Uterus (tissue), 4 donors: ENCODE data around the gene TNFAIP2. TPM values are rescaled to one million over a fixed set of nuclear protein-coding genes. Genes with fewer than 3 reads are reported as not detected.

Experiments used
- DNase-seq, 2 donors: peaks; one replicate each; pipeline ENCODE4 v3.0.0-alpha.2; 2019 to 2020
- H3K27ac ChIP-seq, 2 donors: fragments of 200-600 bp; sonication (generic); 1 replicate in 1 of 2; 2 replicates in 1 of 2; pipeline ENCODE4 v1.5.1; 2016 to 2018
- H3K27me3 ChIP-seq, 2 donors: fragments of 200-600 bp; sonication (generic); one replicate each; pipeline ENCODE4 v1.5.1; 2018 to 2019; ENCODE audit warnings: control low read depth in 1 of 2
- H3K36me3 ChIP-seq, 2 donors: fragments of 200-600 bp; sonication (generic); one replicate each; pipeline ENCODE4 v1.5.1; 2019; ENCODE audit warnings: control low read depth in 1 of 2
- H3K4me1 ChIP-seq, 2 donors: fragments of 200-600 bp; sonication (generic); one replicate each; pipeline ENCODE4 v1.5.1; 2018 to 2019; ENCODE audit warnings: control low read depth in 1 of 2
- H3K4me3 ChIP-seq, 2 donors: fragments of 200-600 bp; sonication (generic); 1 replicate in 1 of 2; 2 replicates in 1 of 2; pipeline ENCODE4 v1.5.1; 2018 to 2019; ENCODE audit warnings: mild to moderate bottlenecking in 1 of 2
- H3K9me3 ChIP-seq, 2 donors: fragments of 200-600 bp; sonication (generic); one replicate each; pipeline ENCODE4 v1.5.1; 2019; ENCODE audit warnings: control low read depth in 1 of 2
- CTCF ChIP-seq, 4 experiments: fragments of 200-600 bp in 2 of 4; fragments of 450-650 bp in 2 of 4; sonication (generic) in 2 of 4; IDR thresholded peaks; one replicate each; pipeline ENCODE4 v1.5.1; 2016 to 2019; ENCODE audit warnings: antibody characterized with exemption in 4 of 4, mild to moderate bottlenecking in 2 of 4, moderate library complexity in 1 of 4
- POLR2A ChIP-seq, 2 donors: fragments of 450-650 bp; IDR thresholded peaks; one replicate each; pipeline ENCODE4 v1.6.1; 2016; ENCODE audit warnings: antibody characterized with exemption in 2 of 2, mild to moderate bottlenecking in 1 of 2, moderate library complexity in 1 of 2
- intact Hi-C: fragments of 100-400 bp; cut with DNase I; formaldehyde crosslinking; loops from one replicate; pipeline ENCODE4 v1.15.1; 2023; ENCODE audit warnings: low total_unique reads
- total RNA-seq, 4 donors: library from RNA; depleted of rRNA in 3 of 4; stranded (reverse); fragments of >200 nt in 3 of 4; gene quantifications; one replicate each; pipeline versions ENCODE4 v1.1.0 to v1.2.4, GENCODE V29; 2014 to 2023
- donor health status: DM: yes; HTN: yes; CAD: no.

The TNFAIP2 gene
- total RNA-seq, 4 donors from 2014 or later: 29.4 to 81.4 (median 60.6) TPM

- no peaks in the 10 kb centered on the region for H3K27me3 ChIP-seq
- no peaks in the 10 kb centered on the region for H3K9me3 ChIP-seq
- no peak overlapping the region for H3K27ac ChIP-seq
- TF ChIP-seq CTCF (IDR thresholded peaks at IDR 0.05) (no peak), POLR2A (IDR thresholded peaks at IDR 0.05) (no peak)
- peaks cover 0 to 4% of the 10 kb centered on the region in 2 donors for H3K4me1 ChIP-seq
- H3K4me3 ChIP-seq: no peak overlapping the region
- DNase-seq: no peak
- intact Hi-C loops: no loop called here
- no peaks in the 10 kb centered on the region for H3K36me3 ChIP-seq
Measured at GRCh38 chr14:103086771-103087342, 36.4 kb upstream of the TNFAIP2 start.

- TF ChIP-seq CTCF (IDR thresholded peaks at IDR 0.05): no peak
- TF ChIP-seq POLR2A (IDR thresholded peaks at IDR 0.05): no peak
- intact Hi-C loops: no loop called here
- no peaks in the 10 kb centered on the region for H3K27me3 ChIP-seq
- DNase-seq: no peak
- H3K27ac ChIP-seq: no peak overlapping the region
- H3K4me3 ChIP-seq: no peak overlapping the region
- no peaks in the 10 kb centered on the region for H3K9me3 ChIP-seq
- H3K36me3 ChIP-seq: no peaks in the 10 kb centered on the region
- peaks cover 0 to 4% of the 10 kb centered on the region in 2 donors for H3K4me1 ChIP-seq
Measured at GRCh38 chr14:103087343-103087835, 35.9 kb upstream of the TNFAIP2 start.

- Histone ChIP-seq H3K4me1 (peaks cover 0 to 4% of the 10 kb centered on the region in 2 donors), H3K27me3 (no peaks in the 10 kb centered on the region), H3K27ac (no peak overlapping the region), H3K4me3 (no peak overlapping the region), H3K9me3 (no peaks in the 10 kb centered on the region), H3K36me3 (no peaks in the 10 kb centered on the region)
- no peak for DNase-seq
- TF ChIP-seq CTCF (IDR thresholded peaks at IDR 0.05) (no peak), POLR2A (IDR thresholded peaks at IDR 0.05) (no peak)
- intact Hi-C loops: no loop called here
Measured at GRCh38 chr14:103088921-103089320, 34.3 kb upstream of the TNFAIP2 start.

GRCh38 chr14:103089386-103090335 is 33.6 kb upstream of the TNFAIP2 start:
- TF ChIP-seq POLR2A (IDR thresholded peaks at IDR 0.05): no peak
- no peak for TF ChIP-seq CTCF (IDR thresholded peaks at IDR 0.05)
- intact Hi-C loops: no loop called here
- no peak overlapping the region for H3K4me3 ChIP-seq

GRCh38 chr14:103090481-103091020 is 32.7 kb upstream of the TNFAIP2 start:
- intact Hi-C loops: no loop called here

More at GRCh38 chr14:103089386-103090335, 33.6 kb upstream of the TNFAIP2 start:
- DNase-seq: no peak
- Histone ChIP-seq H3K9me3 (no peaks in the 10 kb centered on the region), H3K4me1 (no peaks in the 10 kb centered on the region), H3K27ac (no peak overlapping the region), H3K36me3 (no peaks in the 10 kb centered on the region), H3K27me3 (no peaks in the 10 kb centered on the region)

More at GRCh38 chr14:103090481-103091020, 32.7 kb upstream of the TNFAIP2 start:
- Histone ChIP-seq H3K9me3 (no peaks in the 10 kb centered on the region), H3K4me3 (no peak overlapping the region), H3K4me1 (no peaks in the 10 kb centered on the region), H3K27ac (no peak overlapping the region), H3K27me3 (no peaks in the 10 kb centered on the region), H3K36me3 (no peaks in the 10 kb centered on the region)
- TF ChIP-seq POLR2A (IDR thresholded peaks at IDR 0.05) (no peak), CTCF (IDR thresholded peaks at IDR 0.05) (no peak)
- DNase-seq: no peak
